ENCODE data around the gene RANBP10.

GRCh38 chr16:67848118-67848517 lies 41.8 kb upstream of the RANBP10 start:
- TF ChIP-seq POLR2AphosphoS5 (IDR thresholded peaks at IDR 0.05) (no peak), CTCF (IDR thresholded peaks at IDR 0.05) (no peak), POLR2A (IDR thresholded peaks at IDR 0.05) (no peak), EP300 (IDR thresholded peaks at IDR 0.05) (no peak)
